Measurements from ENCODE around the gene MPEG1.

The MPEG1 gene

GRCh38 chr11:59243633-59244032, 30.9 kb upstream of the MPEG1 start:
- no peak for TF ChIP-seq POLR2A (IDR thresholded peaks at IDR 0.05; ENCODE audit: extremely low read depth, insufficient read length)
- no peak for TF ChIP-seq MYC (IDR thresholded peaks at IDR 0.05; ENCODE audit: low read depth, low read length)
- TF ChIP-seq, protein P1, sequence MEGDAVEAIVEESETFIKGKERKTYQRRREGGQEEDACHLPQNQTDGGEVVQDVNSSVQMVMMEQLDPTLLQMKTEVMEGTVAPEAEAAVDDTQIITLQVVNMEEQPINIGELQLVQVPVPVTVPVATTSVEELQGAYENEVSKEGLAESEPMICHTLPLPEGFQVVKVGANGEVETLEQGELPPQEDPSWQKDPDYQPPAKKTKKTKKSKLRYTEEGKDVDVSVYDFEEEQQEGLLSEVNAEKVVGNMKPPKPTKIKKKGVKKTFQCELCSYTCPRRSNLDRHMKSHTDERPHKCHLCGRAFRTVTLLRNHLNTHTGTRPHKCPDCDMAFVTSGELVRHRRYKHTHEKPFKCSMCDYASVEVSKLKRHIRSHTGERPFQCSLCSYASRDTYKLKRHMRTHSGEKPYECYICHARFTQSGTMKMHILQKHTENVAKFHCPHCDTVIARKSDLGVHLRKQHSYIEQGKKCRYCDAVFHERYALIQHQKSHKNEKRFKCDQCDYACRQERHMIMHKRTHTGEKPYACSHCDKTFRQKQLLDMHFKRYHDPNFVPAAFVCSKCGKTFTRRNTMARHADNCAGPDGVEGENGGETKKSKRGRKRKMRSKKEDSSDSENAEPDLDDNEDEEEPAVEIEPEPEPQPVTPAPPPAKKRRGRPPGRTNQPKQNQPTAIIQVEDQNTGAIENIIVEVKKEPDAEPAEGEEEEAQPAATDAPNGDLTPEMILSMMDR (IDR thresholded peaks at IDR 0.05; ENCODE audit: low read depth, low read length): no peak
- TF ChIP-seq, protein P2, sequence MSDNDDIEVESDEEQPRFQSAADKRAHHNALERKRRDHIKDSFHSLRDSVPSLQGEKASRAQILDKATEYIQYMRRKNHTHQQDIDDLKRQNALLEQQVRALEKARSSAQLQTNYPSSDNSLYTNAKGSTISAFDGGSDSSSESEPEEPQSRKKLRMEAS (IDR thresholded peaks at IDR 0.05; ENCODE audit: low read depth, low read length): no peak
- DNase-seq (ENCODE audit: low read depth): no peak
- no peak overlapping the region for H3K4me3 ChIP-seq (ENCODE audit: low read depth, low read length)

- H3K4me3 ChIP-seq (ENCODE audit: low read depth, low read length): no peak overlapping the region
- TF ChIP-seq, protein P1 (IDR thresholded peaks at IDR 0.05; ENCODE audit: low read depth, low read length): no peak
- TF ChIP-seq, protein P2 (IDR thresholded peaks at IDR 0.05; ENCODE audit: low read depth, low read length): no peak
- TF ChIP-seq MYC (IDR thresholded peaks at IDR 0.05; ENCODE audit: low read depth, low read length): no peak
- TF ChIP-seq POLR2A (IDR thresholded peaks at IDR 0.05; ENCODE audit: extremely low read depth, insufficient read length): no peak
- no peak for DNase-seq (ENCODE audit: low read depth)
Observed at GRCh38 chr11:59240322-59240721, 27.6 kb upstream of the MPEG1 start.

DNA sequence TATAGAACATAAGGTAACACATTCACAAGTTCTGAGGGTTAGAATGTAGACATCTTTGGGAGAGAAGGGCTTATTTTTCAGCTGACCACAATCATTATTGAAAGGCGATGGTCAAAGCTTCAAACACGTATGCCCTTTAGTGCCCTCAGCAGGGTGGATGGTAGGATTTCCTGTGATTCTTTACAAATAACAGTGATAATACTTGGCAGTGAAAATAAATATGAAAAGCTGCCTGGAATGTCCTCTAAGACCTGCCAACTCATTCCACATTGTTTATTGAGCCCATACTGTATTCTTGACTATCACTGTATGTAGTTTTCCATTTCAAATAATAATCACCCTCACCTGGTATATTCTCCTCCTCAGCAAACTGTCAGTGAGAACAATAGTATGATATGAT, 13.7 kb upstream of the MPEG1 start:
- DNase-seq (ENCODE audit: low read depth): no peak
- TF ChIP-seq, protein P2 (IDR thresholded peaks at IDR 0.05; ENCODE audit: low read depth, low read length): no peak
- TF ChIP-seq POLR2A (IDR thresholded peaks at IDR 0.05; ENCODE audit: extremely low read depth, insufficient read length): no peak
- H3K4me3 ChIP-seq (ENCODE audit: low read depth, low read length): no peak overlapping the region

GRCh38 chr11:59225017-59225416, 12.3 kb upstream of the MPEG1 start:
- TF ChIP-seq, protein P1 (IDR thresholded peaks at IDR 0.05; ENCODE audit: low read depth, low read length): no peak
- TF ChIP-seq, protein P2 (IDR thresholded peaks at IDR 0.05; ENCODE audit: low read depth, low read length): no peak
- TF ChIP-seq POLR2A (IDR thresholded peaks at IDR 0.05; ENCODE audit: extremely low read depth, insufficient read length): no peak
- TF ChIP-seq MYC (IDR thresholded peaks at IDR 0.05; ENCODE audit: low read depth, low read length): no peak
- no peak for DNase-seq (ENCODE audit: low read depth)
- H3K4me3 ChIP-seq (ENCODE audit: low read depth, low read length): no peak overlapping the region

- no peak overlapping the region for H3K4me3 ChIP-seq (ENCODE audit: low read depth, low read length)
- no peak for DNase-seq (ENCODE audit: low read depth)
- TF ChIP-seq, protein P2 (IDR thresholded peaks at IDR 0.05; ENCODE audit: low read depth, low read length): no peak
Observed at GRCh38 chr11:59224351-59224928, 11.7 kb upstream of the MPEG1 start.

GRCh38 chr11:59223611-59224010, 10.9 kb upstream of the MPEG1 start:
- DNase-seq (ENCODE audit: low read depth): no peak
- TF ChIP-seq, protein P2 (IDR thresholded peaks at IDR 0.05; ENCODE audit: low read depth, low read length): no peak
- TF ChIP-seq, protein P1 (IDR thresholded peaks at IDR 0.05; ENCODE audit: low read depth, low read length): no peak
- TF ChIP-seq MYC (IDR thresholded peaks at IDR 0.05; ENCODE audit: low read depth, low read length) (no peak), POLR2A (IDR thresholded peaks at IDR 0.05; ENCODE audit: extremely low read depth, insufficient read length) (no peak)
- H3K4me3 ChIP-seq (ENCODE audit: low read depth, low read length): no peak overlapping the region
